Kasumi-1 (cell line): ENCODE data around the gene ECHDC3.

ENCODE experiments used
- DNase-seq, 2 experiments: peaks; one replicate each; lab custom pipeline; 2025; lab: John Stamatoyannopoulos, UW

The ECHDC3 gene

DNA sequence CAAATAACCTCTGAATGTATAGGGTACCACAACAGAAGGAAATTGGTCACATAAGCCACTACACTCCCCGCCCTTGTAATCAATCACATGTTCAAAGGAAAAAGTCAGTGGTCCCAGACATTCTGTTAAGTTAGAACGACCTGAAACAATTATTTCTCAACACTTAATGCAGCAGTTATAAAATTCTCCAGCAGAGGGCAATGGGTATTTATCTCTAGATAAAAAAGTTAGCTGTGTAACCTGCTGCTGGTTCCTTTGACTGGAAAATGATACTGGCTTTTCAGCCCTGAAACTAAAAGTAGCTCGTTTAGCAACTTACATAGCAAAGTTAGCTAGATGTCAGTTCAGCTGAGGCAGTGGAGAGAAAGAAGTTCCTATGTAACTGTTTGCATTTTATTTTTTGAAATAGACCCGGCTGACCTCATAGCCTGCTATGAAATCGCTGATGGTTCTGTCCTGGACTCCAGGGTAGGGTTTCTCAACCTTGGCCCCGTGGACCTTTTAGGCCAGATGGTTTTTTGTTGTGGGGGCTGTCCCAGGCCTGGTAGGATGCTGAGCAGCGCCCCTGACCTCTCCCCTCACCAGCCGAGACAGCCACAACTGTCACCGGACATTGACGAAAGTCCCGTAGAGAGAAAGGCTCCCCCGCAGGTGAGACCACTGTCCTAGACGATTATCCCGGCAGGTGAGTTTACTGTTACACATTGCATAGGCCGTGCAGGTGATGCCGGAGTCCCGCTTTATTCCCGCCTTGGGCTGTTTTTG is 40.8 kb downstream of the ECHDC3 start:
- peak; percentile 88 to 95 for DNase-seq

DNA sequence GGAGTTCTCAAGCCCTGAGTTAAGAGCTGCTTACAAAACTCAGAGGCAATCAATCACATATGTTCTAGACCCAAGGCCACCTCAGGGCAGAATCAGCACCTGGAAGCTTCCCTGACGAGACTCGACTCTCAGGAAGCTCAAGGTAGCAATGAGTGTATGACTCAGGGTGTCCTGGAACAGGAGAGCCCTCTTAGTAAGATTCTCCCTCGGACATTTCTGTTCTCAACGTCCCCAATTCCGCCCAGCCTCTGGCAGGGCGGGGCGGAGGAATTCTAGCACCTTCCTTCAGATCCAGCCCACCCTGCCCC is 41.3 kb downstream of the ECHDC3 start:
- no peak for DNase-seq

- no peak for DNase-seq
These were observed 45.2 kb downstream of the ECHDC3 start for GRCh38 chr10:11787374-11787773.

DNA sequence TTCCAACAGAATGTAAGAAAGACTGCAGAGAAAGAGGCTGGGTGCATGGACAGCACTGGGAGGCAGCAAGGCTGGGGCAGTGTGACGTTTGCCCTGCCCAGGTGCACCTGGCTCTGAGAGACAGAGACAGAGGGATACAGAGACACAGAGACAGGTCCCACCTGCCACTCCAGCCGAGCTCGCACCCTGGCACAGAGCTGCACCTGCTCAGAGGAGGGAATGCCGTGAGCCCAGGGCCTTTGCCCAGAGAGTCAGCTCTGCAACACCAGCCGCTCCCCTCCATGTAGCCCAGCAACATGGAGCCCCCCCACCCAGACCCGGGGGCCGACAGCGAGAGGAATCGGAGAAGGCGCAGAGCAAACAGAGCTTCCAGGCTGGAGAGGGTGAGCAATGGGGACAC is 45.7 kb downstream of the ECHDC3 start:
- no peak for DNase-seq

GRCh38 chr10:11789306-11789705 is 47.1 kb downstream of the ECHDC3 start:
- no peak for DNase-seq

DNA sequence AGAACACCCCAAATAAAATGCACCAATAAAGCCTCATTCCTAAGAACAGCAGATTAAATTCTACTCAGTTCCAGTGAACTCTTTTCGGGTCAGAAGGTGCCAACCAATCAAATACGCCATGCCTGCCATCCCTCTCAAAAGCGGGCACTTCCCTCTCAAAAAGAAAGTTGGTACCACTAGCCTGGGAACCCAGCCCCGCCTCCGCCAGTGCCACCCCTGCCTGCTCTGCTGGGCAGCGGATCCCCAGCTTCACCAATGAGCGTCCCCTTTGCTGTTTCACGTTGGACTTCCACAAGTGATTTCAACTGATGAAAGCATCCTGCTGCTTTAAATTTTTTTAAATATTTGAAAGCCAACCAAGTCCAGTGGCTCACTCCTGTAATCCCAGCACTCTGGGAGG is 47.8 kb downstream of the ECHDC3 start:
- DNase-seq, result no peak

- DNase-seq, result no peak
These were observed 51.7 kb downstream of the ECHDC3 start for GRCh38 chr10:11793762-11794479.

DNA sequence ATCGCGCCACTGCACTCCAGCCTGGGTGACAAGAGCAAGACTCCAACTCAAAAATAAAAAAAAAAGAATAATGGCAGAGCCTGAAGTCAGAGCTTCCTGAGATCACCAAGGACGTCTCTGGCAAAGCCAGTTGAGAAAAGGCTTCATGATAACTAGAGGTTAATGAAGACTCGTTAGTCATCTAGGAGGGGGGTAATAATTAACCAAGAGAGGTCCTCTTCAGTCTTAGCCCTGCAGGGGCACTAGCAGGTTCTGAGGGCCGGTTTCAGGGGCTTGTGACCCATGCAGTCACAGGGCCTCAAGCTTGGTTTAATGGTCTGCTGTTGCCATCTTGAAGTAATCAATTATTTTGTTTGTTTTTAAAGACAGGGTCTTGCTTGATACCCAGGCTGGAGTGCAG is 52.4 kb downstream of the ECHDC3 start:
- no peak for DNase-seq

GRCh38 chr10:11795101-11795920 is 53.1 kb downstream of the ECHDC3 start:
- DNase-seq, result no peak

DNA sequence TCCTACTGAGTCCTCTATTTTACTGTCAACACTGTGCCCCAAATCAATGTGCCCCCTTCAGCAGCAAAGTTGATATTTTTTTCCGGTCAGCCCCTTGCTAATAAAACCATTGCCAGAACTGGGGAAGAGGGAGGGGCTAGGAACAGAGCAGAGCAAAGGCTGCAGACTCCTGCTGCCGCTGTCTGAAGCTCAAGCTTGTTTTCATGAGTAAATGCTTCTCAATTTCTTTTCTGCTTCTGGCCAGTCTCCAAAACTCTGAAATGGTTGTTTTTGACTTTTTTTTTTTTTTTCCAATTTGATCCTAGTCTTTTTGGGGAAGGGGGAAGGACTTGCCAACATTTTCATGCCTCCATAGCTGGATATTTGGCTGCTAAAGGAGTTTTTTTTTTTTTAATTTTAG is 54.3 kb downstream of the ECHDC3 start:
- no peak for DNase-seq

DNA sequence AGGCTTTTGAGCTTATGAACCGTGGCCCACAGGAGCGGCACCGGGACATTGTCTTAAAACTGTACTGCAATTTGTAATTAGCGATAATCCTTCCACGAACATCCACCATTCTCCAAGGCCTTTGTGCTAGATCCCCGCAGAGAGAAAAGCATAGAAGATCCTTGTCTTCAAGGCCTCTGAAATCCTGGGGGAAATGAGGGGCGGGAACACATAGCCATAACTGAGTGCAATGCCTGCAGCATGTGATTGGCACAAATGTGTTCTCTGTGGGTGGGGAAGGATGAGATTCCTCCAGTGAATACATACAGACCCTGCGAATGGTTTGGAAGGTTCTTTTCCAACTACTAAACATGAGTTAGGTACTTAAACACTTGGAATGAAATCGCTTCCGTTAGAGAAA is 55.1 kb downstream of the ECHDC3 start:
- DNase-seq, result no peak

DNA sequence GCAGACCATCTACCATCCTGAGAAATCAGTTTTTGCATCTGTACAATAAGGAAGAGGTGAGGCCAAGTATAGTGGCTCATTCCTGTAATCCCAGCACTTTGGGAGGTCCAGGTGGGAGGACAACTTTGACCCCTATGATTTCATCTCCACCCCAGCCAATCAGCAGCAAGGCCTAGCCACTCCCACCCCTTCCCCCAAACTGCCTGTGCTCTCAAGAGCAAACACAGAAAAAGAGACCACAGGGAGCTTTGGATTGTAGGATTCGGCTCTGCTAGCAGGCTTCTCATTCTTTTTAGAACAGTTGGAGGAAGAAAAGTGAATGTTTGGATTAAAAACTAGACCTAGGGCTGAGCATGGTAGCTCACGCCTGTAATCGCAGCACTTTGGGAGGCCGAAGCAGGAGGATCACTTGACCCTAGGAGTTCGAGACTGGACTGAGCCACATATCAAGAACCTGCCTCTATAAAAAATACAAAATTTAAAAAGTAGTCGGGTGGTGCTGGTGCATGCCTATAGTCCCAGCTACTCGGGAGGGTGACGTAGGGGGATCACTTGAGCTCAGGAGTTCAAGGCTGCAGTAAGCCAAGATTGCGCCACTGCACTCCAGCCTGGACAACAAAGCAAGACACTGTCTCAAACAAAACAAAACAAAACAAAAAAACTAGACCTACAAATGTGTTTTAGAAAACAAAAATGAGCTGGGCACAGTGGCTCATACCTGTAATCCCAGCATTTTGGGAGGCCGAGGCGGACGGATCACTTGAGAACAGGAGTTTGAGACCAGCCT is 55.9 kb downstream of the ECHDC3 start:
- no peak for DNase-seq

DNA sequence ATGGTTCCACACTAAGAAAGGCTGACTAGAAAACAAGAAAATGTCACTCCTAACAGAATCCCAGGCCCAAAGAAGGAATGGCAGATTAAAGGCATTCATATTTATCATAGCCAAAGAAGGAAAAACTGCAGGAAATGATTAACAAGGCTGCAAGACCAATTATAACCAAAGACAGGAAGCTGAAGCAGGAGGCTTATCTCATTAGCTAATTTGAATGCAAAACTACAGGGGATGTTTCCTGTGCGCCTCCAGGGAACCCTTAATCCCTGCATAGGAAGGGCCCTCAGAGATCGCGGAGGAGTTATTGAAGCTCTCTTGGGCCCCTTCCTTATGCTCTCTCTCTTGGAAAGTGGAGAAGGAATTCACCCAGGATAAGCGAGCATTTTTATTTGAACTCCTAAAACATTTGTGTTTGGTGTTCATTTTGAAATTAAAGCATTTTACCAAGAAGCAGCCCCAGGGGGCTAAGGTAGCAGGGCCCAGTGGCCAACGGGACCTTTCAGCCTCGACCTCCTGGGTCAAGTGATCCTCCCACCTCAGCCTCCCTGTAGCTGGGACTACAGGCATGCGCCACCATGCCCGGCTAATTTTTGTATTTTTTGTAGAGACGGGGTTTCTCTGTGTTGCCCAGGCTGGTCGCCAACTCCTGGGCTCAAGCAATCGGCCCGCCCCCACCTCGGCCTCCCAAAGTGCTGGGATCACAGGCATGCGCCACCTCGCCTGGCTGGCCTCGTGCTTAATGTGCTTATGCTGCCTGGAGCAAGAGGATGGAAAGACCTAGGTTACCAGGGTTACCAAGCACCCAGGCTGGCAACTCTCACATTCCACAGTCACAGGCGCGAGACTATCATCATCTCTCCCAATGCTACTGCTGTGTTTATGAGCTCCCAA is 56.9 kb downstream of the ECHDC3 start:
- DNase-seq, result peak; percentile 95

DNA sequence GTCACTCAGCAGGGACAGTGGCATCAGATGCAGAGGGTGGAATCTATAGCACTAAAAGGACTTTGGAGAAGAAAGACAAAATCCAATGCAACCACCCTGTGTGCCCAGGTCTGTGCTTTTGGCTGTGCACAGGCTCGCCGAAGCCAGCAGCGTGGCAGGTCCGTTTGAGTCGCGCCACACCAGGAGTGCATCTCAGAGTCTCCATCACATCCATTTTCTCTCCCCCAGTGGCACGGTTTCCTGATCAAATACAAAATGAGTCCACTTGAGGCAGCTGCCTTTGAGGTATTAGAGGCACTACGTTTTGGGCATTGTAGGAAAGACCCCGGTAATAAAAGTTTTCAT is 57.5 kb downstream of the ECHDC3 start:
- DNase-seq, result no peak

- no peak for DNase-seq
These were observed 62.2 kb downstream of the ECHDC3 start for GRCh38 chr10:11804336-11804735.

- no peak for DNase-seq
These were observed 63.6 kb downstream of the ECHDC3 start for GRCh38 chr10:11805792-11806191.

DNA sequence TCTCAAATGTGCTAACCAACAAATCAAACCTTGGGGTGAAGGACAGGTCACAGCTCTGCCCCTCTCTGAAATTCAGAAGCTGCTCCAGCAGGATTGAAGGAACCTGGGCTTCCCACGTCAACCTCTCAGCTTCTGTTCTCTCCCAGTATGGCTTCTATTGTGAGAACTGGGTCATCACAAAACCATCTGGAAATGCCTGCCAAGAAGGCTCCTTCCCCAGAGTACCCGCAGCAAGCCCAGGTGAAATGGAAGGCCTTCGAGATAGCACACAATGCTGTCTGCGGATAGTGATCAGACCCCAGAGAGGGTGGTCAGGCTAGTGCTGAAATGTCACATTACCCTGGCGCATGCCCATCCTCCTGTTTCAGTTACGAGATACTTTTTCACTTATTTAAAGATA is 64.5 kb downstream of the ECHDC3 start:
- no peak for DNase-seq

DNA sequence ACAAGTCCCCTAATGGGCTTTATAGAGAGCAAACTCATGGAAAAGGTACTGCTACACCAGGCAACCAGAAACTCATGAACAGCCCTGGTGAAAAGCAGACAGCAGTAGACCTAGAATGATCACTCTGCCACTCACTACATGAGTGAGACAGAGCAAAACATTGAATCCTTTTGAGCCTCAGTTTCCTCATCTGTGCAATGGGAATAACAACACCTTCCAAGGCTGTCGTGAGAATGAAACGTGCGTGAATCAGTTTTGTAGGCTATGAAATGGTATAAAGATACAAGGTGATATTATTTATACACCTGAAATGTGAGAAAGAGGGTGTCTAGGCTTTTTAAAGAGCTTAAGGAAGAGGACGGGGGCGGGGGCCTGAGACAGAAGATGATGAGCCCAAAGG is 66.6 kb downstream of the ECHDC3 start:
- DNase-seq, result no peak

DNA sequence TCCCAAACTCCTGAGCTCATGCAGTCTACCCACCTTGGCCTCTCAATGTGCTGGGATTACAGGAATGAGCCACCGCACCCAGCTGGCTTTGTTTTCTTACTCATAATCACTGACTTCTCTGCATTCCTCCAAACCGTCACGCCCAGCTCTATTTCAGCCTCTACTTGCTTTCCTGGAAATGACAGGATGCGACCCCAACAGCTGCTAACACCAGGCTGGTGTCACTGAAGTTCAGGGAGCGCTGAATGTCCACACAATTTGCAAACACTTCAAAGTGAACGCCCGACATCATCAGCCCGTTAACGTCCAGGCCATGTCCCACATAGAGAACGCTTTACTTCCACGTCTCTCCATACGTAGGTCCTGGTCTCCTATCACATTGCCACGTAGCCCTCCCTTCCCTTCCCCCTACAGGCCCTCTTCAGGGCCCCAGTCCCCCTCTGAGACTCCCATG is 68.2 kb downstream of the ECHDC3 start:
- no peak for DNase-seq

- DNase-seq, result no peak
These were observed 68.8 kb downstream of the ECHDC3 start for GRCh38 chr10:11810973-11811372.

- DNase-seq, result no peak
These were observed 71.0 kb downstream of the ECHDC3 start for GRCh38 chr10:11813177-11813576.
